ENCODE data around the gene NOTCH3.

NOTCH3 gene

GRCh38 chr19:15222738-15223648 lies 22.2 kb upstream of the NOTCH3 start:
- H3K4me3 ChIP-seq (ENCODE audit: low read depth, low read length), result peak overlapping the region; percentile 57
- TF ChIP-seq CTCF (IDR thresholded peaks at IDR 0.05; ENCODE audit: low read depth, low read length), result no peak

- TF ChIP-seq CTCF (IDR thresholded peaks at IDR 0.05; ENCODE audit: low read depth, low read length), result no peak
- no peak overlapping the region for H3K4me3 ChIP-seq (ENCODE audit: low read depth, low read length)
Observed at GRCh38 chr19:15220833-15221232, 20.0 kb upstream of the NOTCH3 start.

GRCh38 chr19:15218501-15218900 lies 17.7 kb upstream of the NOTCH3 start:
- H3K4me3 ChIP-seq (ENCODE audit: low read depth, low read length), result no peak overlapping the region
- no peak for TF ChIP-seq CTCF (IDR thresholded peaks at IDR 0.05; ENCODE audit: low read depth, low read length)

- TF ChIP-seq CTCF (IDR thresholded peaks at IDR 0.05; ENCODE audit: low read depth, low read length), result no peak
- H3K4me3 ChIP-seq (ENCODE audit: low read depth, low read length), result no peak overlapping the region
Observed at GRCh38 chr19:15216363-15216762, 15.6 kb upstream of the NOTCH3 start.

GRCh38 chr19:15213715-15214381 lies 13.1 kb upstream of the NOTCH3 start:
- TF ChIP-seq CTCF (IDR thresholded peaks at IDR 0.05; ENCODE audit: low read depth, low read length), result no peak
- no peak overlapping the region for H3K4me3 ChIP-seq (ENCODE audit: low read depth, low read length)

GRCh38 chr19:15212711-15213110 lies 11.9 kb upstream of the NOTCH3 start:
- no peak for TF ChIP-seq CTCF (IDR thresholded peaks at IDR 0.05; ENCODE audit: low read depth, low read length)
- H3K4me3 ChIP-seq (ENCODE audit: low read depth, low read length), result no peak overlapping the region

GRCh38 chr19:15210323-15210781 lies 9.6 kb upstream of the NOTCH3 start:
- no peak overlapping the region for H3K4me3 ChIP-seq (ENCODE audit: low read depth, low read length)
- TF ChIP-seq CTCF (IDR thresholded peaks at IDR 0.05; ENCODE audit: low read depth, low read length), result no peak
